Uterus (tissue), 2 donors: Measurements from ENCODE around the gene PRKG1.

Experiments
- POLR2A ChIP-seq, 2 donors: fragments of 450-650 bp; IDR thresholded peaks; one replicate each; pipeline ENCODE4 v1.6.1; 2016; ENCODE audit warnings: antibody characterized with exemption in 2 of 2, mild to moderate bottlenecking in 1 of 2, moderate library complexity in 1 of 2
- TF ChIP-seq, protein P1 (sequence below), 4 experiments: fragments of 200-600 bp in 2 of 4; fragments of 450-650 bp in 2 of 4; sonication (generic) in 2 of 4; IDR thresholded peaks; one replicate each; pipeline ENCODE4 v1.5.1; 2016 to 2019; ENCODE audit warnings: antibody characterized with exemption in 4 of 4, mild to moderate bottlenecking in 2 of 4, moderate library complexity in 1 of 4

DNA sequence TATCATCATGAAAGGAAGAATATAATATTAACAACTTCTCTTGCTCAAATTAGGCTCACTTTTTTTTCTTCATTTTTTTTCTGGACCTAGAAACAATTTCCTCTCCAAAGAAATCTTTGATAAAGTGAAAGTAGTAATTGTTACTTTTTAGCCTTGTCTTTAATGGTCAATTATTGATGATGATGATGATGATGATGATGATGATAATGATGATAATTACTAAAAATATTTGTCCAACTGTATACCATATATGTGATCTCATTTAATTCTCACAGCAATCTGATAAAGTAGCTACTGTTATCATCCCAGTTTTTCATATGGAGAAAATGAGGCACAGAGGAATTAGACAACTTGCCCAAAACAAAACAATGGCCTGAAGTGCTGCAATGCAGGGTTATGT, 12.8 kb downstream of the PRKG1 start:
- TF ChIP-seq, protein P1, sequence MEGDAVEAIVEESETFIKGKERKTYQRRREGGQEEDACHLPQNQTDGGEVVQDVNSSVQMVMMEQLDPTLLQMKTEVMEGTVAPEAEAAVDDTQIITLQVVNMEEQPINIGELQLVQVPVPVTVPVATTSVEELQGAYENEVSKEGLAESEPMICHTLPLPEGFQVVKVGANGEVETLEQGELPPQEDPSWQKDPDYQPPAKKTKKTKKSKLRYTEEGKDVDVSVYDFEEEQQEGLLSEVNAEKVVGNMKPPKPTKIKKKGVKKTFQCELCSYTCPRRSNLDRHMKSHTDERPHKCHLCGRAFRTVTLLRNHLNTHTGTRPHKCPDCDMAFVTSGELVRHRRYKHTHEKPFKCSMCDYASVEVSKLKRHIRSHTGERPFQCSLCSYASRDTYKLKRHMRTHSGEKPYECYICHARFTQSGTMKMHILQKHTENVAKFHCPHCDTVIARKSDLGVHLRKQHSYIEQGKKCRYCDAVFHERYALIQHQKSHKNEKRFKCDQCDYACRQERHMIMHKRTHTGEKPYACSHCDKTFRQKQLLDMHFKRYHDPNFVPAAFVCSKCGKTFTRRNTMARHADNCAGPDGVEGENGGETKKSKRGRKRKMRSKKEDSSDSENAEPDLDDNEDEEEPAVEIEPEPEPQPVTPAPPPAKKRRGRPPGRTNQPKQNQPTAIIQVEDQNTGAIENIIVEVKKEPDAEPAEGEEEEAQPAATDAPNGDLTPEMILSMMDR (IDR thresholded peaks at IDR 0.05): no peak
- TF ChIP-seq POLR2A (IDR thresholded peaks at IDR 0.05): no peak
